IPS-18c (cell line): Measurements from ENCODE around the gene GAS7.
"Not testable (repeated sequence)": the region's sequence is repeated elsewhere in the genome, so short reads cannot be mapped to it uniquely, and the experiment has no call there.

Source experiments
- H3K4me3 ChIP-seq: 2 replicates; pipeline ENCODE4 v1.7.0; 2013; ENCODE audit warnings: low read depth, mild to moderate bottlenecking, low read length, moderate library complexity; ENCODE audit not compliant: insufficient read depth
- H3K9me3 ChIP-seq: one replicate; pipeline ENCODE4 v1.6.1; 2013; ENCODE audit warnings: mild to moderate bottlenecking, low read length, moderate library complexity; ENCODE audit not compliant: control insufficient read depth, insufficient read depth

GAS7 gene

DNA sequence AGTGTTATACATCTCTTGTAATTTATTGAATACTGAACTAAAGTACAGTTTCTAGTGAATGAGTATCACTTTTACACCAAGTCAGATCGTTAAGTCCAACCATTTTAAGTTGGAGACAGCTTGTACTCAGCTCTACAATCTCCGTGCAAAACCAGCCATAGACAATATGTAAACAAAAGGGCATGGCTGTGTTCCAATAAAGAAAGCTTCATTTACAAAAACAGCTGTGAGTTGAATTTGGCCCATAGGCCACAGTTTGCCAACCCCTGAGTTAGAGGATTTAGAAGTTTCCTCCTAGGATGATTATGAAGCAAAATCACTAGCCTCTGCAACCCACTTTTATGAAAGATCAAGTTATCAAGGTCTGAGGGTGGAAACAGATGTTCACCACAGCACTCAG lies 187.7 kb downstream of the GAS7 start:
- H3K4me3 ChIP-seq, result no peak overlapping the region
- no peaks in the 10 kb centered on the region for H3K9me3 ChIP-seq

DNA sequence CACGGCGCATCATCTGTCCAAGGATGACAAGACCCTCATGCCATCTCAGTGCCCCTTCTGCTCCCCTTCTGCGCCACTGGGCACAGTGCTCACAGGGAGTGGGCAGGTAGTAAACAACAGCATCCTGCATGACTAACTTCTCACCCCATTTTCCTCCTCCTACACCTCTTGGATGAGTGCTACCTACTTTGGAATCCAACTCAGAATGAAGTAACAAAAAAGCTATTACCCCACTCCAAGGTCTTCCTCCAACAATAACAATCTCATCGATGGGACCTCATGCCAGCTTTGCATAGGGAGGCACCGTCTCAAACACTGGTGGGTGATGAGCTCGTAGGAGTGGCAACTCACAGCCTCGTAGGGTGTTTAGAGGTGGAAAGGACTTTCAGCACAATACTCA lies 194.7 kb downstream of the GAS7 start:
- Histone ChIP-seq H3K9me3 (peaks cover 4% of the 10 kb centered on the region), H3K4me3 (no peak overlapping the region)

DNA sequence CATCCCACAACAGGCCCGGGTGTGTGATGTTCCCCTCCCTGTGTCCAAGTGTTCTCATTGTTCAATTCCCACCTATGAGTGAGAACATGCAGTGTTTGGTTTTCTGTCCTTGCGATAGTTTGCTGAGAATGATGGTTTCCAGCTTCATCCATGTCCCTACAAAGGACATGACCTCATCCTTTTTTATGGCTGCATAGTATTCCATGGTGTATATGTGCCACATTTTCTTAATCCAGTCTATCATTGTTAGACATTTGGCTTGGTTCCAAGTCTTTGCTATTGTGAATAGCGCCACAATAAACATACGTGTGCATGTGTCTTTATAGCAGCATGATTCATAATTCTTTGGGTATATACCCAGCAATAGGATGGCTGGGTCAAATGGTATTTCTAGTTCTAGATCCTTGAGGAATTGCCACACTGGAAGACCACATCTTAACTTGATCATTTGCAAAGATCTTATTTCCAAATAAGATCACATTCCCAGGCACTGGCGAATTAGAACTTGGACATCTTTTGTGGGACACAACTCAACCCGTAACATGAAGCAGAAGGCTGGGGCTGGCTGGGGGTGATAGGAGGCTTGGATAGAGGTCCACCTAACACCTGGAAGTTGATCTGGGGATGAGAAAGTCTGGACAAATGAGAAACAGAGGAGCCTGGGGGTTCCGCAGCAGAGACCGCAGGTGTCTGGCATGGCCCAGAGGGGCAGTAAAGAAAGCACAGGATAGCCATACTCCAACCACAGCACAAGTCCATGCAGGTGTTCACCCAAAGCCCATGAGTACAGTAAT lies 195.6 kb downstream of the GAS7 start:
- H3K4me3 ChIP-seq, H3K9me3 ChIP-seq: not testable (repeated sequence)

DNA sequence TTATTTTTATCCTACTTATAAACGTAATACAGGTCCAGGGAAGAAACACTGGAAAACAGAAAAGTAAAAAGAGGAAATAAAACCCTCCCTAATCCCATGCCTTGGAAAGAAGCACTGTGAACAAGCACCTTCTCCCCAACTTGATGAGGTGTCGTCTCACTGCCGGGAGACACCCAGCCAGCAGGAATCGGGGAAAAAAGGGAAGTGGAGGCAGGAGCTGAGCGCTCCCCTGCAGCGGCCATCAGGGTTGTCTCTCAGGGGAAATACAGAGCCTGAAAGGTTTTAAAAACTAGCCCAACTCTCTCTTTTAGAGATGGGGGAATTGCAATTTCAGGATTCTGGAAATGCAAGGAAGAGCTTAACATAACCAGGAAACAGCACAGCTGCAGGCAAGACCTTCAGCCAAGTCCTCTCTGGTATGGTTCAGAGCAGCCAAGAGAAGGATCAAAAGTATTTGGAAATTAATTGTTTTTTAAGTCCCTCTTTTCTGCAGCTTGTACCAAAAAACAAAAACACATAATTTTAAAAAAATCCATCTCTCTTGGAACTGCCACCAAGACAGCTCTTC lies 197.0 kb downstream of the GAS7 start:
- H3K4me3 ChIP-seq, result no peak overlapping the region
- peaks cover 4% of the 10 kb centered on the region for H3K9me3 ChIP-seq

DNA sequence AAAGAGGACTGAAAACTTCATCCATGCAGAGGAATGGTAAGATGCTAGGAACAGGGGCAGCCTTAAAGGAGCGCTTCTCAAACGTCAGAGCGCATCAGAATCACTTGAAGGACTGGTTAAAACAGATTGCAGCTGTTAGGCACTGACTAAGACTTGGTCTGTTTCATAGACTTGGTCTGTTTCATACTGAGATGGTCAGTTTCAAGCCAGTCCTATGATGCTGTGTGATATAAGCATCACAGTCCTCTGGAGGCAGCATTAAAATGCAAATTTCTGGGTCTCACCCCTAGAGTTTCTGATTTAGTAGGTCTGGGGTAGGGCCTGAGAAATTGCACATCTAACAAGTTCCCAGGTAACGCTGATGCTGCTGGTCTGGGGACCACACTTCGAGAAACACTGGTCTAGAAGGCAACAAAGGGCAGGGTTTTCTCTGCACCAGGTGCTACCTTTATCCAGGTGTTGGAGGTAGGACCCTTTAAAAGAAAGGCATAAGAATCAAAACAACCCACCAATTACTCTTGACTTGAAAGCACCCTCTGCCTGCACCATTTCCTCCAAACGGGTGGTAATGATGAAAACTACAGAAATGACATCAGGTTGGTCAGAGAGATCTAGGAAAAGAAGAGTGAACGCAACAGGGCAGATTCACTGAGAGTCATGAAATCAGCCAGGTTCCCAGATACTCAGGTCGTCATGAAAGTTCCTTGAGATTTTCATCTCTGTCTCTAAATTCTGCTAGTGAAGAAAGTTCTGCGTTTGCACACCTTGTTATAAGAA lies 198.3 kb downstream of the GAS7 start:
- no peak overlapping the region for H3K4me3 ChIP-seq
- peaks cover 4% of the 10 kb centered on the region for H3K9me3 ChIP-seq

DNA sequence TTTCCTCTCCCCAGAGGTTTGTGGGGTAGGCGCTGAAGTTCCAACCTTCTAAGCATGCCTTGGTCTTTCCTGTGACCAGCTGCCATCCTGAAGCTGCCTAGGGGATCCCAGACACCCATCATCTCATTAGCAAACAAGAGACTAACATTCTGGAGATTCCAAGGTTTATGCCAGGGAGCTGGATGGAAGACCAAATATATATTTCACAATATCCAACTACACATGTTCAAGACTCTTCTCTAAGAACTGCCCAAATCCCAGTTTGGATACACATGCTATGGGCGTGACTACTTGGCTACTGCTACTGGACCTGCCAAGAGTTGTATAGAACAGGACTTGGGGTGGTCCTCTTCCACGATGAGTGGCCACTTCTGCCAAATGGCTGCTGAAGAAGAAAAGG lies 200.3 kb downstream of the GAS7 start:
- Histone ChIP-seq H3K9me3 (peaks cover 4% of the 10 kb centered on the region), H3K4me3 (no peak overlapping the region)

DNA sequence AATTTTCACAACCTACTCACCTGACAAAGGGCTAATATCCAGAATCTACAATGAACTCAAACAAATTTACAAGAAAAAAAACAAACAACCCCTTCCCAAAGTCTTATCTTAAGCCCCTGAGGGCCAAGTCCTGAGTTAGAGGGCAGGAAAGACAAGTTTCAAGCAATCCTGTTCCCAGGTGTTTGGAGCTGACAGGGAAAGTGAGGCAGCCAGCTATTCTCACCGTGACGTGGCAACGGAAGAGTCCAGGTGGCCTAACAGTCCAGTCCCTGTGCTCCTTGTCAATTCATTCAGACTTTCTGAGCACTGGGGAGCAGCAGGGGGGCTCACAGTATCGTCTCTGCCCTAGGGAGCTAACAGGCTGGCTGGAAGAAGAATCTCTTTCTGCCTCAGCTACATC lies 203.6 kb downstream of the GAS7 start:
- Histone ChIP-seq H3K4me3 (no peak overlapping the region), H3K9me3 (no peaks in the 10 kb centered on the region)

DNA sequence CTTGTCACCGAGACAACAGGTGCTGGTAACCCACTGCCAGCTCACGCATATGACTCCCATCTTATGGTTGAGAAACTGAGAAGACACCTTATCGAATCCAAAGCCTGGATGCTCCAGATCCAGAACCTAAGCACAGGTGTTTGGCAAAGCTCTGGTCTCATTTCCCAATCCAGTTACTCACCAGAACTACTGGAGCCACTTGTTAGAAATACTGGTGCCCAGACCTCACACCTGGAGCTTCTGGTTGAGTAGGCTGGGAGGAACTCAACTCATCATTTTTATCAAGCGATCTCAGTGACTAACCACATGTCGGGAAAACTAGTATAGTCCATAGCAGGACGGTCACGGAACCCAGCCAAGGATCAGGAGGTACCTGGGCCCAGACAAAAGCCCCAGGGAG lies 206.6 kb downstream of the GAS7 start:
- H3K4me3 ChIP-seq, result no peak overlapping the region
- no peaks in the 10 kb centered on the region for H3K9me3 ChIP-seq

DNA sequence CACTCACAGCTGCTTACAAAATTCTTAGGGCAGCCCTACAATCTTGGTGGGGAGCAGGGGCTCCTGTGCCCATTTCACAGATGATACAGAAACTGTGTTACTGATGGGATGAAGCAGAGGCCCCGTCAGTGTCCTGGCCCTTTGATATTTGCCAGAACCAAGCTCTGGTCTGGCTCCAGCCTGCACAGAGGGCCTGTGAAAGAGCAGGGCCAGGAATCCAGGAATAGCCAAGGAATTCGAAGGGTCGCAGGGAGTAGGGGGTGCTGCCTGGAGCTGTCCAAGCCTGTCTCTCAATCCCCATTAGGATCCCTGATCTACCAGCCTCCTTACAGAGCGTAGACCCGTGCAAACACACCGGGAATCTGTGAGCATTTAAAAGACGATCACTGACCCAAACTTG lies 207.1 kb downstream of the GAS7 start:
- Histone ChIP-seq H3K9me3 (no peaks in the 10 kb centered on the region), H3K4me3 (no peak overlapping the region)

DNA sequence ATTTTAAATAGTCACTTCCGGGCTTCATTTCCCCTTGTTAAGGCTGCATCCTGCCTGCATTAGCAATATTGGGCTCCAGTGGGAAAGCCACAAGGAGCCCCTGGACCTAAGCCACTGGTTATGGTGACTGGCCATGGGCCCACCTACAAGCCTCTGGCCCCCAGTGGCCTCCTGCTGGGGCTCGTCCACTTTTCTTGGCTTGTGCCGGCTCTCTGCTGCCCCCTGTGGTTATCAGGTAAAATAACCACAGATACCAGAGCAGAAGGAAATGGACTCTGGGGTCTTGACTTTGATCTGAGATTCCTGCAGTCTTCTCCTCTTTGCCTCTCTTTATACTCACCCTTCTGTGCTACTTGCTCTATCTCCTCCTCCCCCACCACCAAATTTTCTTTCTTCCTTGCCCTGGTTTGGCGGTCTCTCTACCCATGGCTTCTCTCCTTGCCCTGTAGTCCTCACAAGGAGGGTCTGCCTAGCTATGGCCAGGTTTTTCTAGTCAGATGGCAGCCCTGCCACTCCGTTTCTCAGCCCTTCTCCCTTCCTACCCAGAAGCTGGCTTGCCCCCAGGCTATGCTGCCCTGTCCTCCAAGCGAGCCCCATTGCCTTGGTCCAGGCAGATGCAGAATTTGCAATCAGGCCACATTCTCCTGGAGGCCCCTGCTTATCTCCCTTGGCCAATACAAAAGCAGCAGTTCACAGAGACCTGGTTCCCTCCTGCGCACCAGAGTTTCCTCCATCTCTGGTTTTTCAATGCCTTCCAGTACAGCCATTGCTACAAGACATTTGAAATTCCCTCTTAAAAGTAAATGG lies 210.4 kb downstream of the GAS7 start:
- Histone ChIP-seq H3K9me3 (no peaks in the 10 kb centered on the region), H3K4me3 (no peak overlapping the region)

DNA sequence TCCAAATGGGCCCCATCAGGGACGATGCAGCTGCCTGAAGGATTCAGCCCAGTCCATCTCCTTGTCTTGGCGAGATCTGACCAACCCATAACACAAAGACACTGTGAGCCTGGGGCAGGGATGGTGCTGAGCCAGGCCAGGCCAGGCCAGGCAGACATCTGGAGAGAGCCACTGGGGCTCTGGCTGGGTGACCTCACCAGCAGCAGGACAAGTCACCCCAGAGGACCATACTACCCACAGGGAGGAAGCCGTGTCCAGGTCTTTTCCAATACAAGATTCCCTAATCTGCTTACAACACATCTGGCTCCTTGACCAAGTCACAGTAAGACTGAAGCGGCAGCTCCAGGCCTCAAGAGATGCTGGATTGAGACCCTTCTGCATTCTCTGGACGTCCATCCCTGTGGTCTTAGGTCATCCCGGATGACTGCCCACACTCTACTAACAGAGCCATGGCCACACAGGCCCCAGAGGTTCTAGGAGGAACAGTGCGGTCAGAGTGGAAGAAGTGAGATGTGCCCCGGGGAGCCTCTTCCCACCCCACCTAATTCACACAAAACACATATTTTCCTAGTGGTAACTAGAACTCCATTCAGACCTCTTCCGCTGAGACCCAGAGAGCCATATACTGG lies 211.5 kb downstream of the GAS7 start:
- Histone ChIP-seq H3K9me3 (no peaks in the 10 kb centered on the region), H3K4me3 (no peak overlapping the region)

DNA sequence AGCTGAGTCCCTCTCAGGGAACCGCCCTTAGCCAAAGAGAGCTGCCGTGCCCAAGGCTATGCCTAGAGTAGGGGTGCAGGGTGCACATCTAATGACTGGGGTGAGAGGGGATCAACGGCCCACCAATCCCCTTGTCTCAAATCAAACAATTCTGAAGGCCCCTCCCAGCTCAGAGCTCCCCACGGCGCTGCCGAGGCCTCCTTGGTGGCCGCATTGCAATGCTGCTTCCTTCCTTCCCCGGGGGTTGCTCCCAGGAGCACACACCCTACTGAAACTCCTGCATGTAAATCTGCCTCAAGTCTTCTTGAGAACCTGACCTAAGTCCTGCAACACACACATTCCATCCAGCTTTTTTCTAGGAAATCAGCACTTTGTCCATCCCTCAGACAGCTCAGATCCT lies 212.8 kb downstream of the GAS7 start:
- Histone ChIP-seq H3K9me3 (peaks cover 2% of the 10 kb centered on the region), H3K4me3 (no peak overlapping the region)

DNA sequence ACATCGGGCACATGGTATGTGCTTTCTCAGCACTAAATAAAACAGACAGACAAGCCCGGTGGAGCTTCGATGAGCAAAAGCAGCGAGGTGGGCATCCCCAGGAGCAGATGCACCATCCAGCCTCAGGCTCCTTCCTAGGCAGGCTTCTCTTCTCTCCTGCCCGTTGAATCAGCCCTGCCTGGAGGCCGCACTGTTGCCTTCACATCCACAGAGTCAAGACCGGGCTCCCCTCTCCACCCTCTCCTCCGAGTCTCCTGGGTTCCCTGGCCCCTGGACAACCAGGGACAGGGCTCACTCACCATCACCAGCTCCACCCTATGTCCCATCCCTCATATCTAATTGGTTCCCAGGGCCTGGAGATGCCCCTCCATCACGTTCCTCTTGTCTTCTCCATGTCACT lies 213.6 kb downstream of the GAS7 start:
- no peak overlapping the region for H3K4me3 ChIP-seq
- H3K9me3 ChIP-seq, result peaks cover 2% of the 10 kb centered on the region

DNA sequence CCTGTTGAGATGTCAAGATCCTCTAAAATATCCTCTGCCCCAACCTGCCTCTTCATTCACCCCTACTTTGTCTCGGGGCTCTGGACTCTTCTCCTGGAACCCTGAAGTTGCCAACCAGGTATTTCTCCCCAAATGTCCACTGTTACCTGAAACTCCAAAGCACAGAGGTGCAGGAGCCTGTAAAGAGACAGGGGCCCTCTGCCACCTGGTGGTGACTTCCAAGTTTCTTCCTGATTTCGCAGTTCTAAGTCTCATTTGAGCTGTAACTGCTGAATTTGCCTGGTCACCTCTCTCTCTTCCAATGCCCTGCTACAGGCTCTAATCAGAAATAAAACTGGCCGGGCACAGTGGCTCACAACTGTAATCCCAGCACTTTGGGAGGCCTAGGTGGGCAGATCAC lies 216.2 kb downstream of the GAS7 start:
- peaks cover 2% of the 10 kb centered on the region for H3K9me3 ChIP-seq

DNA sequence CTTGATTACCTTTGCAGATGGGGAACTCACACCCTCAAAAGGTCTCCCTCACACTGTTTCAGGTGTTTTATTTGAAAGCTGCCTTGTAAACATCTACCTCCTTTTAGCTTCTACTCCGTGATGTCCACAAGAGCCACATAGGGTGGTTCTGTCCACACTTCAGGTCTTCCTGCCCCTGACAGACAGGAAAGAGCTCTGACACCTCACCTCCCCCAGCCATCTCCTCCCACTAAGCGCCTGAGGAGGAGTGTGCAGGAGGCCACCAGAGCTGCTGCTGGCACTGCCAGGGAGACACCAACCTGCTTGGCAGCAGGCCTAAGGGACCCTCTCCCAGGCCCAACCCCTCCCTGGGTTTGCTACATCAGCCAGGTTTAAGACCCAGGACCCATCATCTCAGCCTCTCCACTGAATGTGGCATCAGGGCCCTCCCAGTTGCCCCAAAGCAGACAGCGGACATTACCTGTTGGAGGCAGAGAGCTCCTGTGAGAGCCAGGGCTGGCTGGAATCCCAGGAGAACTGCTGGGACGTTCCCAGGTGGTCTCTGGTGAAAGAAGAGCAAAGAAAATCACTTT lies 217.0 kb downstream of the GAS7 start:
- Histone ChIP-seq H3K9me3 (peaks cover 2% of the 10 kb centered on the region), H3K4me3 (no peak overlapping the region)

More for the DNA sequence above, 216.2 kb downstream of the GAS7 start:
- H3K4me3 ChIP-seq, result no peak overlapping the region

DNA sequence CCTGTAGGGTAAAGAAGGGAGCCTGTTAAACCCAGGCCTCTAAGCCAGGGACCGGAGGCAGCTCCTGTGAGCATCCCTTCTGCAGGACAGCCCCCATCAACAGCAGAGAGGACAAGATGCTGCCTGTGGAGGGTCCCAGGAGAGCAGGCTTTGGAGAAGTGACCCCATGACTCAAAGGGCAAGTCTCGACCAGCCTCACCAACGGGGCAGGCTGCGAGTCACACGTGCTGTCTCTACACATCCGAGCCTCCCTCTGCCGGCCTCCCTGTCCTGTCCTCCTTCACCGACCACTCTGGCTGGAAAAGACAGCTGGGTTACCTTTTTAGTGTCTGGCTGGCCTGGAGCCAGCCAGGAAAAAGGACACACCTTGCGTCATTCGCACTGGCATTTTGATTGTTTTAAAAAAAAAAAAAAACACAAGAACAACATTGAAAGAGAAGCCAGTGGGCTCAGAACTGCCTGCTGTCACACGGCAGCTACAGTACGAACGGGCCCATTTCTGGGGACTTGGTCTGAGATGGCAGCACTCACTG lies 218.9 kb downstream of the GAS7 start:
- Histone ChIP-seq H3K4me3 (no peak overlapping the region), H3K9me3 (peaks cover 2% of the 10 kb centered on the region)

DNA sequence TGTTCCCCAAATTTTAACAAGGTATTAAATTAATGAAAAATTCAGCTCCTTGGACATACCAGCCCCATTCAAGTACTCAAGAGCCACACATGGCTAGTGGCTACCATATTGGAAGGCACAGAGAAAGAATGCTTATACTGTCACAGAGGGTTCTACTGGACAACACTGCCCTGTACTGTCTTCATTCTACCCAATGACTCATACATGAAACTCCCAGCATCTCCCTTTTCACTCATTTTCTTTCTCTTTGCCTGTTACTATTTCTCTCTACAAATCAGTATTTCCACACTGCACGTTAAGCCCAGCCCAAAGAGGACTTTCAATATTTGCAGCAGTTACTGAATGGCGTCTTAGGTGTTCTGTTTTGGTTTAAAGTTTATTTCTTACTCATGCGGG lies 221.2 kb downstream of the GAS7 start:
- Histone ChIP-seq H3K4me3 (no peak overlapping the region), H3K9me3 (peaks cover 2% of the 10 kb centered on the region)
